ENCODE data around the gene RASGRF1.

Gene RASGRF1

GRCh38 chr15:79122991-79123390, 32.4 kb upstream of the RASGRF1 start:
- DNase-seq: no peak
- Histone ChIP-seq H3K79me2 (ENCODE audit: low read length) (no peaks in the 10 kb centered on the region), H3F3A (ENCODE audit: insufficient read depth, low read length) (no peaks in the 10 kb centered on the region), H2AFZ (ENCODE audit: low read length) (no peak overlapping the region), H3K4me3 (ENCODE audit: low read length) (no peak overlapping the region), H3K4me2 (ENCODE audit: low read depth, low read length) (no peak overlapping the region), H4K20me1 (ENCODE audit: insufficient read depth, low read length) (no peaks in the 10 kb centered on the region), H3K27me3 (replicated peaks; ENCODE audit: insufficient read depth, low read length) (no peaks in the 10 kb centered on the region), H3K27ac (ENCODE audit: low read length) (no peak overlapping the region), H3K36me3 (replicated peaks; ENCODE audit: insufficient read depth, low read length) (no peaks in the 10 kb centered on the region), H3K9me2 (replicated peaks; ENCODE audit: insufficient read depth, low read length) (no peaks in the 10 kb centered on the region), H3K9ac (ENCODE audit: low read length) (no peak overlapping the region), H3K9me3 (replicated peaks; ENCODE audit: insufficient read depth, low read length) (no peaks in the 10 kb centered on the region), H3K4me1 (ENCODE audit: low read length) (no peaks in the 10 kb centered on the region)
- TF ChIP-seq EZH2phosphoT487 (IDR thresholded peaks at IDR 0.05; ENCODE audit: low read length): no peak
- TF ChIP-seq CTCF (IDR thresholded peaks at IDR 0.05; ENCODE audit: low read length): no peak

GRCh38 chr15:79122391-79122790, 31.8 kb upstream of the RASGRF1 start:
- Histone ChIP-seq H3K79me2 (ENCODE audit: low read length) (no peaks in the 10 kb centered on the region), H3K4me3 (ENCODE audit: low read length) (no peak overlapping the region), H3K27ac (ENCODE audit: low read length) (no peak overlapping the region), H3K9me3 (replicated peaks; ENCODE audit: insufficient read depth, low read length) (no peaks in the 10 kb centered on the region), H3F3A (ENCODE audit: insufficient read depth, low read length) (no peaks in the 10 kb centered on the region), H3K4me1 (ENCODE audit: low read length) (no peaks in the 10 kb centered on the region), H3K36me3 (replicated peaks; ENCODE audit: insufficient read depth, low read length) (no peaks in the 10 kb centered on the region), H3K9ac (ENCODE audit: low read length) (no peak overlapping the region), H2AFZ (ENCODE audit: low read length) (no peak overlapping the region), H4K20me1 (ENCODE audit: insufficient read depth, low read length) (no peaks in the 10 kb centered on the region), H3K4me2 (ENCODE audit: low read depth, low read length) (no peak overlapping the region), H3K9me2 (replicated peaks; ENCODE audit: insufficient read depth, low read length) (no peaks in the 10 kb centered on the region), H3K27me3 (replicated peaks; ENCODE audit: insufficient read depth, low read length) (no peaks in the 10 kb centered on the region)
- no peak for TF ChIP-seq CTCF (IDR thresholded peaks at IDR 0.05; ENCODE audit: low read length)
- no peak for TF ChIP-seq EZH2phosphoT487 (IDR thresholded peaks at IDR 0.05; ENCODE audit: low read length)
- no peak for TF ChIP-seq EZH2 (optimal IDR thresholded peaks at IDR 0.05; ENCODE audit: low read depth, low read length)
- no peak for DNase-seq

GRCh38 chr15:79121571-79121970, 31.0 kb upstream of the RASGRF1 start:
- no peak overlapping the region for H3K4me3 ChIP-seq (ENCODE audit: low read length)
- DNase-seq: no peak
- no peak overlapping the region for H3K4me2 ChIP-seq (ENCODE audit: low read depth, low read length)
- no peaks in the 10 kb centered on the region for H4K20me1 ChIP-seq (ENCODE audit: insufficient read depth, low read length)
- no peak overlapping the region for H3K27ac ChIP-seq (ENCODE audit: low read length)
- no peaks in the 10 kb centered on the region for H3F3A ChIP-seq (ENCODE audit: insufficient read depth, low read length)
- H3K36me3 ChIP-seq (replicated peaks; ENCODE audit: insufficient read depth, low read length): no peaks in the 10 kb centered on the region
- H3K9ac ChIP-seq (ENCODE audit: low read length): no peak overlapping the region
- H3K9me3 ChIP-seq (replicated peaks; ENCODE audit: insufficient read depth, low read length): no peaks in the 10 kb centered on the region
- TF ChIP-seq CTCF (IDR thresholded peaks at IDR 0.05; ENCODE audit: low read length): no peak
- TF ChIP-seq EZH2 (optimal IDR thresholded peaks at IDR 0.05; ENCODE audit: low read depth, low read length): no peak
- TF ChIP-seq EZH2phosphoT487 (IDR thresholded peaks at IDR 0.05; ENCODE audit: low read length): no peak
- H2AFZ ChIP-seq (ENCODE audit: low read length): no peak overlapping the region
- H3K9me2 ChIP-seq (replicated peaks; ENCODE audit: insufficient read depth, low read length): no peaks in the 10 kb centered on the region
- no peaks in the 10 kb centered on the region for H3K79me2 ChIP-seq (ENCODE audit: low read length)
- H3K4me1 ChIP-seq (ENCODE audit: low read length): no peaks in the 10 kb centered on the region
- H3K27me3 ChIP-seq (replicated peaks; ENCODE audit: insufficient read depth, low read length): no peaks in the 10 kb centered on the region

Measured in MM.1S (cell line).